ENCODE results near the gene RABEP1. TPM values are rescaled to one million over a fixed set of nuclear protein-coding genes. Genes with fewer than 3 reads are reported as not detected.

The RABEP1 gene
- total RNA-seq, 4 donors from 2014 or later, result 36.0 to 57.7 (median 40.9) TPM

- DNase-seq, result no peak
Observed at GRCh38 chr17:5260542-5260941, 21.5 kb upstream of the RABEP1 start.

GRCh38 chr17:5262416-5262991, 19.6 kb upstream of the RABEP1 start:
- H3K27ac ChIP-seq, result no peak overlapping the region
- 69 to 75% methylated on average over 2 of the region's 2 CpGs for WGBS, 2 donors
- H3K9me3 ChIP-seq, result no peaks in the 10 kb centered on the region
- TF ChIP-seq CTCF (IDR thresholded peaks at IDR 0.05), result no peak
- TF ChIP-seq POLR2A (IDR thresholded peaks at IDR 0.05), result no peak
- no peaks in the 10 kb centered on the region for H3K4me1 ChIP-seq
- H3K27me3 ChIP-seq, result no peaks in the 10 kb centered on the region
- intact Hi-C loops (cut with DNase I), result no loop called here
- H3K4me3 ChIP-seq (replicated peaks in 1 of 3), result no peak overlapping the region
- DNase-seq, result no peak
- no peaks in the 10 kb centered on the region for H3K36me3 ChIP-seq

More at GRCh38 chr17:5260542-5260941, 21.5 kb upstream of the RABEP1 start:
- TF ChIP-seq POLR2A (IDR thresholded peaks at IDR 0.05) (no peak), CTCF (IDR thresholded peaks at IDR 0.05) (no peak)
- H3K4me3 ChIP-seq (replicated peaks in 1 of 3), result no peak overlapping the region
- 82 to 100% methylated on average over 1 of the region's 1 CpG for WGBS, 2 donors
- no peaks in the 10 kb centered on the region for H3K9me3 ChIP-seq
- H3K4me1 ChIP-seq, result no peaks in the 10 kb centered on the region
- H3K27me3 ChIP-seq, result no peaks in the 10 kb centered on the region
- no peaks in the 10 kb centered on the region for H3K36me3 ChIP-seq
- no peak overlapping the region for H3K27ac ChIP-seq
- intact Hi-C loops (cut with DNase I), result no loop called here

- Histone ChIP-seq H3K27ac (no peak overlapping the region), H3K27me3 (no peaks in the 10 kb centered on the region), H3K36me3 (no peaks in the 10 kb centered on the region), H3K9me3 (no peaks in the 10 kb centered on the region), H3K4me1 (no peaks in the 10 kb centered on the region), H3K4me3 (replicated peaks in 1 of 3) (no peak overlapping the region)
- WGBS, 2 donors, result 91 to 92% methylated on average over 6 of the region's 6 CpGs
- no peak for DNase-seq
- intact Hi-C loops (cut with DNase I), result no loop called here
- no peak for TF ChIP-seq CTCF (IDR thresholded peaks at IDR 0.05)
- TF ChIP-seq POLR2A (IDR thresholded peaks at IDR 0.05), result no peak
Observed at GRCh38 chr17:5263441-5263840, 18.6 kb upstream of the RABEP1 start.

GRCh38 chr17:5264893-5265292, 17.2 kb upstream of the RABEP1 start:
- Histone ChIP-seq H3K27ac (no peak overlapping the region), H3K27me3 (no peaks in the 10 kb centered on the region), H3K9me3 (no peaks in the 10 kb centered on the region), H3K4me1 (no peaks in the 10 kb centered on the region), H3K36me3 (no peaks in the 10 kb centered on the region), H3K4me3 (replicated peaks in 1 of 3) (no peak overlapping the region)
- DNase-seq, result no peak
- intact Hi-C loops (cut with DNase I), result no loop called here
- TF ChIP-seq POLR2A (IDR thresholded peaks at IDR 0.05), result no peak
- no peak for TF ChIP-seq CTCF (IDR thresholded peaks at IDR 0.05)
- 56 to 78% methylated on average over 3 of the region's 3 CpGs for WGBS, 2 donors

- no peaks in the 10 kb centered on the region for H3K27me3 ChIP-seq
- intact Hi-C loops (cut with DNase I), result no loop called here
- no peak for DNase-seq
- H3K27ac ChIP-seq, result no peak overlapping the region
- TF ChIP-seq CTCF (IDR thresholded peaks at IDR 0.05), result no peak
- TF ChIP-seq POLR2A (IDR thresholded peaks at IDR 0.05), result no peak
- H3K4me3 ChIP-seq (replicated peaks in 1 of 3), result no peak overlapping the region
- no peaks in the 10 kb centered on the region for H3K4me1 ChIP-seq
- WGBS, 2 donors, result 84 to 87% methylated on average over 4 of the region's 4 CpGs
- no peaks in the 10 kb centered on the region for H3K36me3 ChIP-seq
- H3K9me3 ChIP-seq, result no peaks in the 10 kb centered on the region
Observed at GRCh38 chr17:5269241-5269960, 12.7 kb upstream of the RABEP1 start.
